A549 (cell line): ENCODE data around the gene KRIT1.

Experiments used
- CEBPB ChIP-seq, 2 experiments: fragments of >200 bp in 1 of 2; sonication (Bioruptor Twin) in 1 of 2; formaldehyde crosslinking in 1 of 2; IDR thresholded peaks; 2 replicates each; pipeline ENCODE4 v1.6.1; 2012 to 2016
- GATA3 ChIP-seq: IDR thresholded peaks from 2 replicates; pipeline ENCODE4 v1.6.1; 2012; ENCODE audit warnings: borderline replicate concordance
- JUN ChIP-seq, 2 experiments: fragments of >200 bp; sonication (Bioruptor Twin); formaldehyde crosslinking; IDR thresholded peaks; 2 replicates in 1 of 2; 3 replicates in 1 of 2; pipeline ENCODE4 v1.6.1; 2016 to 2017
- MAFK ChIP-seq: fragments of 450-650 bp; IDR thresholded peaks from 2 replicates; pipeline ENCODE4 v1.6.1; 2014; ENCODE audit not compliant: partially characterized antibody
- POLR2A ChIP-seq: IDR thresholded peaks from 2 replicates; pipeline ENCODE4 v1.6.1; 2012; ENCODE audit warnings: mild to moderate bottlenecking, low read length
- TF ChIP-seq, protein P1 (sequence below): IDR thresholded peaks from 2 replicates; pipeline ENCODE4 v1.6.1; 2012
- TF ChIP-seq, protein P2 (sequence below): fragments of 450-650 bp; IDR thresholded peaks from 2 replicates; pipeline ENCODE4 v1.6.1; 2014; ENCODE audit warnings: antibody characterized with exemption
- TF ChIP-seq, protein P3 (sequence below): fragments of >200 bp; sonication (Bioruptor Twin); formaldehyde crosslinking; IDR thresholded peaks from 3 replicates; pipeline ENCODE4 v1.5.1; 2016

DNA sequence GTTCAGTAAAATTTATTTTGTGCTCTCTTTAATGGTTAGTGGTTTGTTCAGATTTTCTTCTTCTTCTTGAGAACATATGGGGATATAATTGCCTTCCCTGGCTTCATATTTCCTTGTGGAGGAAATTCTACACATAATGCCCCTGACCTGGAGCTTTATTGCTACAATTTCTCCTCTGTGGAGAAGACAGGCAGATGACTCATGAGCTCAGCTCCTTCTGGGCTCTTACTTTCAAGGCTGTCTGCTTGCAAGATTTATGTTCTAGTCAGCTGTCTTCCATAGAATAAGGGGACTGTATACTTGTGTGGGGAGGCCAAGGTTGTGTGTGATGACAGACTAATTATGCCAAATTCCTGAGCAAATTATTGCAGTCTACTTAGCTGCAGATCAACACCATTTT is 68.4 kb downstream of the KRIT1 start:
- TF ChIP-seq, protein P1, sequence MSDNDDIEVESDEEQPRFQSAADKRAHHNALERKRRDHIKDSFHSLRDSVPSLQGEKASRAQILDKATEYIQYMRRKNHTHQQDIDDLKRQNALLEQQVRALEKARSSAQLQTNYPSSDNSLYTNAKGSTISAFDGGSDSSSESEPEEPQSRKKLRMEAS, result no peak
- TF ChIP-seq, protein P2, sequence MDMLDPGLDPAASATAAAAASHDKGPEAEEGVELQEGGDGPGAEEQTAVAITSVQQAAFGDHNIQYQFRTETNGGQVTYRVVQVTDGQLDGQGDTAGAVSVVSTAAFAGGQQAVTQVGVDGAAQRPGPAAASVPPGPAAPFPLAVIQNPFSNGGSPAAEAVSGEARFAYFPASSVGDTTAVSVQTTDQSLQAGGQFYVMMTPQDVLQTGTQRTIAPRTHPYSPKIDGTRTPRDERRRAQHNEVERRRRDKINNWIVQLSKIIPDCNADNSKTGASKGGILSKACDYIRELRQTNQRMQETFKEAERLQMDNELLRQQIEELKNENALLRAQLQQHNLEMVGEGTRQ, result no peak
- TF ChIP-seq GATA3, result no peak
- TF ChIP-seq, protein P3, sequence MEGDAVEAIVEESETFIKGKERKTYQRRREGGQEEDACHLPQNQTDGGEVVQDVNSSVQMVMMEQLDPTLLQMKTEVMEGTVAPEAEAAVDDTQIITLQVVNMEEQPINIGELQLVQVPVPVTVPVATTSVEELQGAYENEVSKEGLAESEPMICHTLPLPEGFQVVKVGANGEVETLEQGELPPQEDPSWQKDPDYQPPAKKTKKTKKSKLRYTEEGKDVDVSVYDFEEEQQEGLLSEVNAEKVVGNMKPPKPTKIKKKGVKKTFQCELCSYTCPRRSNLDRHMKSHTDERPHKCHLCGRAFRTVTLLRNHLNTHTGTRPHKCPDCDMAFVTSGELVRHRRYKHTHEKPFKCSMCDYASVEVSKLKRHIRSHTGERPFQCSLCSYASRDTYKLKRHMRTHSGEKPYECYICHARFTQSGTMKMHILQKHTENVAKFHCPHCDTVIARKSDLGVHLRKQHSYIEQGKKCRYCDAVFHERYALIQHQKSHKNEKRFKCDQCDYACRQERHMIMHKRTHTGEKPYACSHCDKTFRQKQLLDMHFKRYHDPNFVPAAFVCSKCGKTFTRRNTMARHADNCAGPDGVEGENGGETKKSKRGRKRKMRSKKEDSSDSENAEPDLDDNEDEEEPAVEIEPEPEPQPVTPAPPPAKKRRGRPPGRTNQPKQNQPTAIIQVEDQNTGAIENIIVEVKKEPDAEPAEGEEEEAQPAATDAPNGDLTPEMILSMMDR, result no peak
- TF ChIP-seq JUN (IDR thresholded peaks at IDR 0.05), result no peak
- TF ChIP-seq POLR2A, result no peak
- TF ChIP-seq MAFK, result no peak
- TF ChIP-seq CEBPB (IDR thresholded peaks at IDR 0.05), result no peak
